Colon (tissue), 2 donors: Measurements from ENCODE around the gene RBM12.

ENCODE experiments used
- FAIRE-seq: peaks from 2 replicates; lab custom pipeline; 2012; peaks lifted over from hg19 to GRCh38; lab: Jason Lieb, UNC
- donor health status: control.
- donor health status: control.

RBM12 gene

GRCh38 chr20:35619196-35620095 is 45.3 kb downstream of the RBM12 start:
- no peak for FAIRE-seq

DNA sequence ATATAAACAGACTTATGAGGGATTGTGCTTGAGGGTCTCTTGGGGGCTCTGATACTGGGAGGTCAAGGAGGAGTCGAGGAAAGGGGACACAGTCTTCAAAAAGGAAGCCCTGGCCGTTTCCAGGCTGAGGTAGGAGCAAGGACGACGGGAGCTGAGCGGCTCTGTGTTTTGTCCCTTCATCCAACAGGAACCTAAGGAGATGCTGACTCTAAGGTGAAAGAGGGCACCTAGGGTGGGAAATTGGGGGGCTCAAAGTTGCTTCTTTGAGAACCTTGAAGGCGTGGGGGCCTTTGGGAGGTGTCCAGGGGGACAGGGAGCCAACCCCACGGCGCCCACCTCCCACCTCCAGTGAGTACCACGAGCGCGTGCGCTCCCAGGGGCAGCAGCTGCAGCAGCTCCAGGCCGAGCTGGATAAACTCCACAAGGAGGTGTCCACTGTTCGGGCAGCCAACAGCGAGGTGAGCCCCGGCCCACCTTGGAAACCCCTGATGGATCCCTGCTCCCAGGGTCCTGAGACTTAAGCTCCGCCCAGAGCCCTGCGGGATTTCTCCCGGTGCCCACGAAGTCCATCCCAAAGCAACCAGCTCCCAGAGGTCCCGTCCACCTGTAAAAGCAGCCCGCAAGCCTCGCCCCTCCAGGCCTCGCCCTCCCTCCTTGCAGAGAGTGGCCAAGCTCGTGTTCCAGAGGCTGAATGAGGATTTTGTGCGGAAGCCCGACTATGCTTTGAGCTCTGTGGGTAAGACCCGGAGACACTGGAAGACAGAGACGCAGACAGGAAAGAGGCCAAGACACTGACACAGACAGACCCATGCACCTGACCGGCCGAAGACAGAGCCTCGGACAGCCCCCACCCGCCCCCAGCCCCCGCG is 46.2 kb downstream of the RBM12 start:
- no peak for FAIRE-seq

GRCh38 chr20:35617397-35618262 is 47.1 kb downstream of the RBM12 start:
- no peak for FAIRE-seq

GRCh38 chr20:35616465-35617396 is 48.0 kb downstream of the RBM12 start:
- no peak for FAIRE-seq

DNA sequence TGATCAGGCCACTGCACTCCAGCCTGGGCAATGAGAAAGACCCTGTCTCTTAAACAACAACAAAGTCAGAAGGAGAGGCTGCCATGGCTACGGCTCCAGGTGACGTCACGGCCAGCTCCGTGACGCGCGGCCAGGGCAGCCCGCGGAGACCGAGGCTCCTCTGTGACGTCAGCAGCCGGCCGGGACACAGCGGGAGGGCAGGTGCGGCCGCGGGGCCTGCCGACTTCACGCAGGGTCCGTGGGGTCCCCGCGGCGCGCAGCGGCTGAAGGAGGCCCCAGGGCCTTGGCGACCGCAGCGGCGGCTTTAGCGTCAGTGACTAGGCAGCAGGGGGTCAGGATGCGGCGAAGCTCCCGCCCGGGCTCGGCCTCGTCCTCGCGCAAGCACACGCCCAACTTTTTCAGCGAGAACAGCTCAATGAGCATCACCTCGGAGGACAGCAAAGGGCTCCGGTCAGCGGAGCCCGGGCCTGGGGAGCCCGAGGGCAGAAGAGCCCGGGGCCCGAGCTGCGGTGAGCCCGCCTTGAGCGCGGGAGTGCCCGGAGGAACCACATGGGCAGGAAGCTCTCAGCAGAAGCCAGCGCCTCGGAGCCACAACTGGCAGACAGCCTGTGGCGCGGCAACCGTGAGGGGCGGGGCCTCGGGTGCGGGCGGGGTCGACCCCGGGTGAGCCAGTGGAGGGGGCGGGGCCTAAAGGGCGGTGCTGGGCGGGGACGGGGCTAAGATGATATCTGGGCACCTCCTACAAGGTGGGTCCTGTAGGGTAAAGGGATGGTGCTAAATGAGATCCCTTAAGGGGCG is 48.8 kb downstream of the RBM12 start, which contains the start of gene SPAG4:
TSS of gene SPAG4 (plus strand) at position 163 of the 798 bp plus-strand sequence. CDS start at position 338, 175 bp downstream.
- FAIRE-seq, result no peak

DNA sequence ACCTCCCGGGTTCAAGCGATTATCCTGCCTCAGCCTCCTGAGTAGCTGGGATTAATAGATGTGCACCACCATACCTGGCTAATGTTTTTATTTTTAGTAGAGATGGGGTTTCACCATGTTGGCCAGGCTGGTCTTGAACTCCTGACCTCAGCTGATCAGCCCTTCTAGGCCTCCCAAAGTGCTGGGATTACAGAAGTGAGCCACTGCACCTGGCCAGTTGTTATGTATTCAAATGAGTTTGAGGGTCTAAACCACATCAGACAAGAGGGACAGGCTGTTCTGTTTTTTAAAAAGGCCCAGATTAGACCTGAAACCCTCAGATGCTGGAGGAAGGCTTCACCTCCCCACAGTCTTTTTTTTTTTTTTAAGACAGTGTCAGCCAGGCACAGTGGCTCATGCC is 53.2 kb downstream of the RBM12 start:
- FAIRE-seq, result no peak

- no peak for FAIRE-seq
These were observed 53.8 kb downstream of the RBM12 start for GRCh38 chr20:35610833-35611427.

DNA sequence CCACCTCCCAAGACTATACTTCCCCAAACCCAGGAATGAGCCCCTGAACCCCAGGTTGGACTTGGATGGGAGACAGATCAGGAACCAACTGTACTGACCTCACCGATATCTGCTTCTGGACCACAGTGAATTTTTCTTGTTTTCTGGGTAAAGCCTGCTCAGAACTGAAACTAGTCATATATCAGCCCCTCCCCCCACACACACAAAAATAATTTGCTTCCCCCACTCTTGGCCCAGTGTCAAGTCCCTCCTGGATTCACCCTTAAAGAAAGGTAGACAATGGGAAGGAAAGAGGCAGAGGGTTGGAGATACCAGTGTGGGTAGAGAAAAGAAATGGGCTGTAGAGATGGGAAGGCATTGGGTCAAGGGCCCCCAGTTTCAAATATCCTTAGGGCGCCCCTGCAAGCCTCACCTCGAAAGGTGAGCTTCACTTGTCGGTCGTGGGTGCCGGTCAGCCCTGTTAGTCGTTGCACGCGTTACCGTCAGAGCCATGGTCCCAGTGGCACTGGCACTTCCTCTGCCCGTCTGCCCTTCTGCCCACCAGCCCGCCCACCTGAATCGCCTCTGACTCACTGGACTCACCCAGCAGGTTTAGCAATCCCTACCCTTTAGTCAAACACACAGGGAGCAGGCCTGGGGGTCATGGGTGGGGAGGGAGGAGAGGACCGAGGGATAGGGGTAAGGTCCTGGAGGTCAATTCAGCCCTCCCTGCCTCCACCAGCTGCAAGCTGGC is 57.5 kb downstream of the RBM12 start:
- FAIRE-seq, result no peak

GRCh38 chr20:35606127-35606526 is 58.6 kb downstream of the RBM12 start:
- no peak for FAIRE-seq

- FAIRE-seq, result no peak
These were observed 60.3 kb downstream of the RBM12 start for GRCh38 chr20:35604449-35604747.

GRCh38 chr20:35603695-35604448 is 60.8 kb downstream of the RBM12 start:
- no peak for FAIRE-seq

DNA sequence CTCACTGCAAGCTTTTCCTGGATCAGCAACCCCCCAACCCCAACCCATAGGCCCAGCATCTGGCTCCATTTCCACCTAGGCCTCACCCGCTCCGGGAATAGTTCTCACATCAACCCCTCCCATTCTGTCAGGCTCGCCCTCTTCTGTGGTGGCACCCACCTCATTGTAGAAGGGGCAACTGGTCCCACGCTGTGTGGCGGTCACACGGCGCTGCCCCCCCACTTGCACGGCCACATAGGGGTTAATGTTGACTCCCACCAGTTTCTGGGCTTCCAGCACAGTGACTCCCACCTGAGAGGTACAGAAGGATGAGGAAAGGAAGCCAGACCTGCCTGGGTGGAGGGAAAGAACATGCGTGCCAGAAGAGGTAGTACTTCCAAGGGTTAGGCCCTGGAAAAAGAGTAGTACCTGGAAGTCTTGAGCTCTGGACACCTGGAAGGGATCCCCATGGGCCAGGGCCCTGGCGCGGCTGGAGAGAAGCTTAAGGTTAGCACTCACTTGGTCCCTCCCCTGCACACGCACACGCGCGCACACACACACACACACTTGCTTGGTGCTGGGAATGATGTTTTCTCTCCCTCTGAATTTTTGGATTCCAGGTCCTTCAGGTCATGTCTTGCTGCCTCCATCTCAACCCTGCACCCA is 61.7 kb downstream of the RBM12 start:
- FAIRE-seq, result no peak

DNA sequence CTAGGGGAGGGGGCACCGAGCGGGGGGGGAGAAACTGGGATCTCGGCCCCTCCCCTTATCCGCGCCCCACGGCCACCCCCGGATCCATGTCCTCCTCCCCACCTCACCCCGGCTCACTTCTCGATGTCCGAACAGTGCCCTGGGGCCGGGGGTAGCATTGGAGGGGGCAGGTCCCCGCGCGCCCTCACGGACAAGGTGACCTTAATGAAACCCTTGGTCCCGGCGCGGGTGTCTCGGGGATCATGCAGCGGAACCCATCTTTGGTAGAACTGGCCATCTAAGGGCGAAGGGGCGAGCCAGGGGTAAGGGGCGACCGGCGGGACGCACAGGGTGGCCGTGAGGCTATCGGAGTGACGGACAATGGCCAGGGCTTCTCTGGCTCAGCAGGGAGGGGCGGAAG is 62.7 kb downstream of the RBM12 start:
- no peak for FAIRE-seq

GRCh38 chr20:35600993-35601973 is 63.4 kb downstream of the RBM12 start:
- FAIRE-seq, result no peak

DNA sequence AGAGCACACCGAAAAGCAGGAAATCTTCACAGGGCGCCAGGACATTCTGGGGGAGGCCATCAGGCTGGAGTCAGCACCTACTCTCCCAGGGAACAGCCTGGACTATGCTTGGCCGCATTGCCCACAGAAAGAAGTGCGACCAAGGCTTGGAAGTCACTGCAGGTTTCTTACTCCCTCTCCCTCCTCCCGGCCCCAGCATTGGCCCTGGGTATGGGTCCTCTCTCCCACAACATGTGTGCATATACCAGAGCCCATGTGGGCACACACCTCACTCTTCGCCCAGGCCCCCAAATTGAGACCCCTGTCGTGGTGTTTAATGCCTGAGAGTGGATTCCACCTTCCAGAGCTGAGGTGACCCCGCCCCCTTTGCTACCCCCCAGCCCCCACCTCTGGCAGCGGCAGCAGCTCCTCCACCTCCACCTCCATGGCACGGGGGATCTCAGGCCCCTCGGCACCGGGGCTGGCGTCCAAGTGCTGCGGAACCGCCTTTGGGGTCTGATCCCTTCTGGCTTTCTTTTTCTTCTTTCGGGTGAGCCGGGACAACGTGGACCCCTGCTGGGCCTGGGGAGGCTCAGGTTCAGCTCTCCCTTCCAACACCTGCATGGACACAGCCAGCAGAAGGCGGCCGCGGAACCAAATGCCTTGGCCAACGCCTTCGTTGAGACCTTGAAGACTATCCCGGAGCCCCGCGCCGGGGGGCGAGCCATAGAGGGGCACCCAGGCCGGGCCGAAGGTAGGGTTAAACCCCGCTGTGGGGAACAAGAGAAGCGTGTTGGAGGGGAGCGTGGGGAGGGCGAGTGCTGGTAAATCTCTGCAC is 64.3 kb downstream of the RBM12 start:
- no peak for FAIRE-seq

GRCh38 chr20:35599776-35600120 is 65.0 kb downstream of the RBM12 start:
- FAIRE-seq, result no peak
